Glutamatergic neuron (in vitro differentiated cells): ENCODE results near the gene RNF212B. TPM values are rescaled to one million over a fixed set of nuclear protein-coding genes. Genes with fewer than 3 reads are reported as not detected.

ENCODE experiments used
- DNase-seq: peaks from one replicate; pipeline ENCODE4 v3.0.0; 2022
- H3K27ac Mint-ChIP-seq: one replicate; pipeline ENCODE4 v1.8.0; 2020; ENCODE audit warnings: mild to moderate bottlenecking, mixed read lengths, inconsistent platforms; ENCODE audit not compliant: unreplicated experiment
- H3K27me3 Mint-ChIP-seq: one replicate; pipeline ENCODE4 v1.8.0; 2020; ENCODE audit warnings: mild to moderate bottlenecking, moderate library complexity, mixed read lengths, inconsistent platforms; ENCODE audit not compliant: unreplicated experiment
- H3K36me3 Mint-ChIP-seq: one replicate; pipeline ENCODE4 v1.8.0; 2020; ENCODE audit warnings: mild to moderate bottlenecking, mixed read lengths, inconsistent platforms; ENCODE audit not compliant: unreplicated experiment
- H3K4me1 Mint-ChIP-seq: one replicate; pipeline ENCODE4 v1.8.0; 2020; ENCODE audit warnings: mild to moderate bottlenecking, low read depth, mixed read lengths, inconsistent platforms; ENCODE audit not compliant: unreplicated experiment
- H3K4me3 Mint-ChIP-seq: one replicate; pipeline ENCODE4 v1.8.0; 2020; ENCODE audit warnings: mild to moderate bottlenecking, mixed read lengths, inconsistent platforms; ENCODE audit not compliant: unreplicated experiment
- H3K9me3 Mint-ChIP-seq: one replicate; pipeline ENCODE4 v1.8.0; 2020; ENCODE audit warnings: mild to moderate bottlenecking, moderate library complexity, mixed read lengths, inconsistent platforms; ENCODE audit not compliant: unreplicated experiment
- total RNA-seq: library from RNA; stranded (reverse); fragmentation: NEBNext Ultra II Directional; extraction: Animal tissue kit (Norgen Biotek cat#: 25700); gene quantifications from one replicate; pipeline ENCODE4 v1.2.1, GENCODE V29; 2021; ENCODE audit not compliant: unreplicated experiment
- TF ChIP-seq, protein P1 (sequence below): fragments of 200-600 bp; sonication (generic); IDR thresholded peaks from one replicate; pipeline ENCODE4 v1.5.0; 2021; ENCODE audit not compliant: partially characterized antibody, unreplicated experiment

The RNF212B gene
- total RNA-seq, 1 donor from 2014 or later = not detected

DNA sequence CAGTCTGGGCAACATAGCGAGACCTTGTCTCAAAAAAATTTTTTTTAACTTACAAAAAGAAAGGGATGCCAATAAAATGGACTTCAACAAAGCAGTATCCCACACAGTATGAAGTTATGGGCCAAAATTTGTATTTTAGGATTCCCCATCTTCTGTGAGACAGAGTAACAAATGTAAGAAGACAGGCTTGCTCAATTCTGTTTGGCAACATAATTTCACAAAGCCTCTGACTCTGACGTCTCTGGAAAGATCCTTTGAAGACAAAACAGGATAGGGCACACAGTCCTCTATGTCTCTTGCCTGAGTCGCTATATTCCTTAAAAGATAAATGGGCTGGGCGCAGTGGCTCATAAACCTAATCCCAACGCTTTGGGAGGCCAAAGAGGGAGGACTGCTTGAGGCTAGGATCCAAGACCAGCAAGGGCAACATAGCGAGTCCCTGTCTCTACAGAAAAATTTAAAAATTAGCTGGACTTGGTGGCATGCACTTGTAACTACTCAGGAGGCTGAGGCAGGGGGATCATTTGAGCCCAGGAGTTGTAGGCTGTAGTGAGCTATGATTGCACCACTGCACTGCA lies 49.3 kb downstream of the RNF212B start:
- no peaks in the 10 kb centered on the region for H3K36me3 Mint-ChIP-seq
- peaks cover 5% of the 10 kb centered on the region for H3K4me1 Mint-ChIP-seq
- peak overlapping the region; percentile 99 for H3K4me3 Mint-ChIP-seq
- peaks cover 4% of the 10 kb centered on the region for H3K9me3 Mint-ChIP-seq
- peaks cover 6% of the 10 kb centered on the region for H3K27me3 Mint-ChIP-seq
- peak overlapping the region; percentile 97 for H3K27ac Mint-ChIP-seq
- no peak for DNase-seq
- TF ChIP-seq, protein P1, sequence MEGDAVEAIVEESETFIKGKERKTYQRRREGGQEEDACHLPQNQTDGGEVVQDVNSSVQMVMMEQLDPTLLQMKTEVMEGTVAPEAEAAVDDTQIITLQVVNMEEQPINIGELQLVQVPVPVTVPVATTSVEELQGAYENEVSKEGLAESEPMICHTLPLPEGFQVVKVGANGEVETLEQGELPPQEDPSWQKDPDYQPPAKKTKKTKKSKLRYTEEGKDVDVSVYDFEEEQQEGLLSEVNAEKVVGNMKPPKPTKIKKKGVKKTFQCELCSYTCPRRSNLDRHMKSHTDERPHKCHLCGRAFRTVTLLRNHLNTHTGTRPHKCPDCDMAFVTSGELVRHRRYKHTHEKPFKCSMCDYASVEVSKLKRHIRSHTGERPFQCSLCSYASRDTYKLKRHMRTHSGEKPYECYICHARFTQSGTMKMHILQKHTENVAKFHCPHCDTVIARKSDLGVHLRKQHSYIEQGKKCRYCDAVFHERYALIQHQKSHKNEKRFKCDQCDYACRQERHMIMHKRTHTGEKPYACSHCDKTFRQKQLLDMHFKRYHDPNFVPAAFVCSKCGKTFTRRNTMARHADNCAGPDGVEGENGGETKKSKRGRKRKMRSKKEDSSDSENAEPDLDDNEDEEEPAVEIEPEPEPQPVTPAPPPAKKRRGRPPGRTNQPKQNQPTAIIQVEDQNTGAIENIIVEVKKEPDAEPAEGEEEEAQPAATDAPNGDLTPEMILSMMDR = no peak

- H3K36me3 Mint-ChIP-seq = peaks cover 9% of the 10 kb centered on the region
- peak overlapping the region; percentile 36 for H3K4me3 Mint-ChIP-seq
- peaks cover 5% of the 10 kb centered on the region for H3K4me1 Mint-ChIP-seq
- TF ChIP-seq, protein P1 = peak; percentile 93
- peak; percentile 41 for DNase-seq
- H3K27ac Mint-ChIP-seq = no peak overlapping the region
- peaks cover 9% of the 10 kb centered on the region for H3K9me3 Mint-ChIP-seq
- H3K27me3 Mint-ChIP-seq = peaks cover 15% of the 10 kb centered on the region
Measured at GRCh38 chr14:23294734-23295561, 57.2 kb downstream of the RNF212B start.

- Mint-ChIP-seq H3K4me3 (no peak overlapping the region), H3K4me1 (peaks cover 8% of the 10 kb centered on the region), H3K27me3 (peaks cover 19% of the 10 kb centered on the region), H3K9me3 (peaks cover 16% of the 10 kb centered on the region), H3K27ac (no peak overlapping the region), H3K36me3 (peaks cover 9% of the 10 kb centered on the region)
- DNase-seq = no peak
- TF ChIP-seq, protein P1 = no peak
Measured at GRCh38 chr14:23296012-23296777, 58.5 kb downstream of the RNF212B start.

DNA sequence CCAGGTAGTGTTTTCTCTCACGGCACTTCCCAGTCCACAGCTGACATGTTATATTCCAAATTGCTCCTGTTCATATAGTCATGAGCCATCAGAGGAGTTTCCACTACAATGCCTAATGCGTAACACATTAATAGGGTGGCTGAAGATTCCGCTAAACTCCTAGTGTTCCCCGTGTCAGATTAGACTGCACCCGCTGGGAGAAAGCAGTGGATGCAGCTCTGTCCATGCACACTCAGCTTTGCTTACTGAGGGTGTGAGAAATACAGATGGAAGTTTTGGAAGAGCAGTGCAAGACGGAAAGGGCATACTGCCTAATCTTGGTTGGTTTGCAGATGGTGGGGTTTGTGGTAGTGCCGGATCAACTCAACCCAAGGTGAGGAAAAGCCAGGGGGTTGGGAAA lies 59.4 kb downstream of the RNF212B start:
- H3K4me3 Mint-ChIP-seq = peak overlapping the region; percentile 44
- peaks cover 19% of the 10 kb centered on the region for H3K27me3 Mint-ChIP-seq
- TF ChIP-seq, protein P1 = no peak
- H3K9me3 Mint-ChIP-seq = peaks cover 18% of the 10 kb centered on the region
- DNase-seq = no peak
- H3K27ac Mint-ChIP-seq = no peak overlapping the region
- H3K36me3 Mint-ChIP-seq = peaks cover 9% of the 10 kb centered on the region
- peaks cover 8% of the 10 kb centered on the region for H3K4me1 Mint-ChIP-seq
